Caco-2 (cell line): ENCODE data around the gene APMAP. TPM values are rescaled to one million over a fixed set of nuclear protein-coding genes. Genes with fewer than 3 reads are reported as not detected.

ENCODE experiments used
- BruUV-seq: library from RNA; stranded (reverse); fragments of 400-500 nt; replicated peaks from 2 replicates; lab custom pipeline; 2021; lab: Mats Ljungman, UMichigan
- CTCF ChIA-PET: fragments of 300-600 bp; sonication (Branson Sonifier 250); formaldehyde crosslinking; loops from one replicate; lab custom pipeline; 2022; ENCODE audit warnings: antibody characterized with exemption; lab: Charles Lee
- POLR2A ChIA-PET: fragments of 300-600 bp; sonication (Branson Sonifier 250); formaldehyde crosslinking; loops from one replicate; lab custom pipeline; 2022; ENCODE audit warnings: antibody characterized with exemption; lab: Charles Lee
- DNase-seq, 2 experiments: peaks; one replicate each; pipeline versions ENCODE4 v3.0.0 to v3.0.0-alpha.2; 2020 to 2022
- H3K27me3 ChIP-seq: replicated peaks from 2 replicates; pipeline ENCODE4 v1.6.0; 2011; ENCODE audit warnings: low read length; ENCODE audit not compliant: control insufficient read depth, insufficient read depth
- H3K36me3 ChIP-seq: 2 replicates; pipeline ENCODE4 v1.5.1; 2011; ENCODE audit warnings: low read length; ENCODE audit not compliant: control insufficient read depth, insufficient read depth
- H3K4me1 ChIP-seq: fragments of 250-450 bp; sonication (Bioruptor Pico); 2 replicates; pipeline ENCODE4 v1.5.1; 2020; ENCODE audit warnings: mild to moderate bottlenecking
- H3K4me3 ChIP-seq: 2 replicates; pipeline ENCODE4 v1.5.1; 2011; ENCODE audit warnings: low read depth, mild to moderate bottlenecking, control low read depth, low read length
- H3K9me3 ChIP-seq: fragments of 250-450 bp; sonication (Bioruptor Pico); 2 replicates; pipeline ENCODE4 v1.5.1; 2020; ENCODE audit warnings: mild to moderate bottlenecking, moderate library complexity
- H3K27ac Mint-ChIP-seq: one replicate; pipeline ENCODE4 v1.8.0; 2022; ENCODE audit warnings: mixed read lengths; ENCODE audit not compliant: unreplicated experiment
- H3K27me3 Mint-ChIP-seq: one replicate; pipeline ENCODE4 v1.8.0; 2022; ENCODE audit warnings: mixed read lengths; ENCODE audit not compliant: insufficient read depth, unreplicated experiment
- H3K36me3 Mint-ChIP-seq: one replicate; pipeline ENCODE4 v1.8.0; 2022; ENCODE audit warnings: mild to moderate bottlenecking, mixed read lengths; ENCODE audit not compliant: insufficient read depth, unreplicated experiment
- H3K4me1 Mint-ChIP-seq: one replicate; pipeline ENCODE4 v1.8.0; 2022; ENCODE audit warnings: low read depth, mixed read lengths; ENCODE audit not compliant: unreplicated experiment
- H3K4me3 Mint-ChIP-seq: one replicate; pipeline ENCODE4 v1.8.0; 2022; ENCODE audit warnings: mild to moderate bottlenecking, moderate library complexity, mixed read lengths; ENCODE audit not compliant: unreplicated experiment
- H3K9me3 Mint-ChIP-seq: one replicate; pipeline ENCODE4 v1.8.0; 2022; ENCODE audit warnings: mixed read lengths; ENCODE audit not compliant: unreplicated experiment
- CTCF ChIP-seq, 2 experiments: fragments of 200-600 bp in 1 of 2; IDR thresholded peaks; 1 replicate in 1 of 2; 2 replicates in 1 of 2; pipeline versions ENCODE4 v1.5.1 to v1.8.0; 2011 to 2022; ENCODE audit warnings: antibody characterized with exemption in 1 of 2, control low read depth in 1 of 2, inconsistent platforms in 1 of 2, low read depth in 1 of 2, low read length in 1 of 2, mild to moderate bottlenecking in 1 of 2, moderate library complexity in 1 of 2; ENCODE audit not compliant: insufficient read depth in 1 of 2, severe bottlenecking in 1 of 2, unreplicated experiment in 1 of 2
- intact Hi-C: fragments of 100-400 bp; cut with micrococcal nuclease; formaldehyde crosslinking; loops from one replicate; pipeline ENCODE4 v1.10.0; 2022; ENCODE audit not compliant: unreplicated experiment
- total RNA-seq: library from RNA; stranded (reverse); gene quantifications from 2 replicates; pipeline ENCODE4 v1.2.3, GENCODE V29; 2022

The APMAP gene
- total RNA-seq, 1 experiment from 2014 or later = 138 TPM

GRCh38 chr20:24953621-24954133 is 38.9 kb downstream of the APMAP start:
- no peak overlapping the region for H3K27ac Mint-ChIP-seq
- no peak overlapping the region for H3K4me3 ChIP-seq
- no peaks in the 10 kb centered on the region for H3K4me1 Mint-ChIP-seq
- ChIA-PET CTCF (no interaction called here), POLR2A (no interaction called here)
- H3K36me3 Mint-ChIP-seq = peaks cover 15% of the 10 kb centered on the region
- H3K9me3 ChIP-seq = no peaks in the 10 kb centered on the region; the same call in 1 of the 2 replicates
- no peak for TF ChIP-seq CTCF (IDR thresholded peaks at IDR 0.05; ENCODE audit: insufficient read depth in 1 of 2, low read depth in 1 of 2, low read length in 1 of 2, severe bottlenecking in 1 of 2, unreplicated experiment in 1 of 2)
- no peaks in the 10 kb centered on the region for H3K9me3 Mint-ChIP-seq
- DNase-seq = no peak
- H3K36me3 ChIP-seq = no peaks in the 10 kb centered on the region
- no peaks in the 10 kb centered on the region for H3K4me1 ChIP-seq
- intact Hi-C loops = no loop called here
- no TSS peak for BruUV-seq
- no peak overlapping the region for H3K4me3 Mint-ChIP-seq
- H3K27me3 Mint-ChIP-seq = no peaks in the 10 kb centered on the region
- H3K27me3 ChIP-seq = no peaks in the 10 kb centered on the region

GRCh38 chr20:24953209-24953575 is 39.4 kb downstream of the APMAP start:
- H3K36me3 Mint-ChIP-seq = peaks cover 12% of the 10 kb centered on the region
- H3K9me3 Mint-ChIP-seq = peaks cover 4% of the 10 kb centered on the region
- no peaks in the 10 kb centered on the region for H3K4me1 ChIP-seq
- no peak for TF ChIP-seq CTCF (IDR thresholded peaks at IDR 0.05; ENCODE audit: insufficient read depth in 1 of 2, low read depth in 1 of 2, low read length in 1 of 2, severe bottlenecking in 1 of 2, unreplicated experiment in 1 of 2)
- no peaks in the 10 kb centered on the region for H3K27me3 ChIP-seq
- POLR2A ChIA-PET = no interaction called here
- no peak overlapping the region for H3K4me3 ChIP-seq
- no peak for DNase-seq
- no TSS peak for BruUV-seq
- no peak overlapping the region for H3K27ac Mint-ChIP-seq
- H3K27me3 Mint-ChIP-seq = no peaks in the 10 kb centered on the region
- no peak overlapping the region for H3K4me3 Mint-ChIP-seq
- H3K36me3 ChIP-seq = no peaks in the 10 kb centered on the region
- intact Hi-C loops = no loop called here
- no peaks in the 10 kb centered on the region for H3K4me1 Mint-ChIP-seq
- H3K9me3 ChIP-seq = no peaks in the 10 kb centered on the region; the same call in 1 of the 2 replicates
- CTCF ChIA-PET = no interaction called here

GRCh38 chr20:24952376-24953208 is 40.0 kb downstream of the APMAP start:
- H3K36me3 ChIP-seq = no peaks in the 10 kb centered on the region
- ChIA-PET POLR2A (no interaction called here), CTCF (no interaction called here)
- peaks cover 10% of the 10 kb centered on the region for H3K9me3 Mint-ChIP-seq
- H3K27me3 Mint-ChIP-seq = no peaks in the 10 kb centered on the region
- H3K36me3 Mint-ChIP-seq = peaks cover 8% of the 10 kb centered on the region
- H3K4me3 Mint-ChIP-seq = no peak overlapping the region
- DNase-seq = no peak
- no peaks in the 10 kb centered on the region for H3K27me3 ChIP-seq
- no peak for TF ChIP-seq CTCF (IDR thresholded peaks at IDR 0.05; ENCODE audit: insufficient read depth in 1 of 2, low read depth in 1 of 2, low read length in 1 of 2, severe bottlenecking in 1 of 2, unreplicated experiment in 1 of 2)
- H3K4me3 ChIP-seq = no peak overlapping the region
- intact Hi-C loops = no loop called here
- no peak overlapping the region for H3K27ac Mint-ChIP-seq
- H3K4me1 Mint-ChIP-seq = no peaks in the 10 kb centered on the region
- no TSS peak for BruUV-seq
- no peaks in the 10 kb centered on the region; the same call in none of the 2 replicates for H3K9me3 ChIP-seq
- H3K4me1 ChIP-seq = no peaks in the 10 kb centered on the region
